ENCODE data around the gene CEP43. TPM values are rescaled to one million over a fixed set of nuclear protein-coding genes. Genes with fewer than 3 reads are reported as not detected.

The CEP43 gene
- total and polyA plus RNA-seq, 10 of the 15 experiments (the other 5 are each of a cell fraction or from before 2014, with no cell fraction given) = 7.7 to 49.9 (median 24.6) TPM

DNA sequence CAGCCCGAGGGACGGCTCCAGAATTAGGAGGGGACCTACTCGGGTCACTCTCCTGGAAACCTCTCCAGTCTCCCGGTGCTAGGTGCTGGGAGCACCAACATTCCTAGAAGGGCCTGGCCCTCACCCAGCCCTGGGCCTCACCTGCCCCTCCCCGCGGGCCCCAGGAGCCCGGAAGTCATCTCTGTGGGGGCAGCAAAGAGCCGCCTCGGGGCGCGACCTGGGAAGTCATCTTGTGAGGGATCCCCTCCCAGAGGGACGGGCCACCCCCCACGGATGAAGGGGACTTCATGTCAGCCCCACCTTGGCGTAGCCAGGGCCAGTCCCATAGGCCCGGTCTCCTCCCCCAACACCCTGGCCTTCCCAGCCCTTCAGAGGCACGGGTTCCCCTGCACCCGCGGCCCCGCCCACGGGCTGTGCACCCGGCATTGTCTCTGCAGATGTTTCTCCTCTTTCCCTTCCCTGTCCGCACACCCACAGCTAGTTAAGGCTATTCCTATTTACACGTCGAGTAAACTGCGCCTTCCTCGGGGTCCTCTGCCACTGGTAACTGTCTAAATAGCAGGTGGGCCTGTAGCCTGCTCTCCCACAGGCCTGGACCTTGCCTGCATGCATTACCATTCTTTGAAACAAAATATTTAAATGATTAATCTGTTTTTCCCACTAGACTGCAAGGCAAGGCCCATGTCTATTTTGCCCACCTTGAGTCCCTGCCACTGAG is 42.0 kb upstream of the CEP43 start (continued):
- TF ChIP-seq, protein P1, sequence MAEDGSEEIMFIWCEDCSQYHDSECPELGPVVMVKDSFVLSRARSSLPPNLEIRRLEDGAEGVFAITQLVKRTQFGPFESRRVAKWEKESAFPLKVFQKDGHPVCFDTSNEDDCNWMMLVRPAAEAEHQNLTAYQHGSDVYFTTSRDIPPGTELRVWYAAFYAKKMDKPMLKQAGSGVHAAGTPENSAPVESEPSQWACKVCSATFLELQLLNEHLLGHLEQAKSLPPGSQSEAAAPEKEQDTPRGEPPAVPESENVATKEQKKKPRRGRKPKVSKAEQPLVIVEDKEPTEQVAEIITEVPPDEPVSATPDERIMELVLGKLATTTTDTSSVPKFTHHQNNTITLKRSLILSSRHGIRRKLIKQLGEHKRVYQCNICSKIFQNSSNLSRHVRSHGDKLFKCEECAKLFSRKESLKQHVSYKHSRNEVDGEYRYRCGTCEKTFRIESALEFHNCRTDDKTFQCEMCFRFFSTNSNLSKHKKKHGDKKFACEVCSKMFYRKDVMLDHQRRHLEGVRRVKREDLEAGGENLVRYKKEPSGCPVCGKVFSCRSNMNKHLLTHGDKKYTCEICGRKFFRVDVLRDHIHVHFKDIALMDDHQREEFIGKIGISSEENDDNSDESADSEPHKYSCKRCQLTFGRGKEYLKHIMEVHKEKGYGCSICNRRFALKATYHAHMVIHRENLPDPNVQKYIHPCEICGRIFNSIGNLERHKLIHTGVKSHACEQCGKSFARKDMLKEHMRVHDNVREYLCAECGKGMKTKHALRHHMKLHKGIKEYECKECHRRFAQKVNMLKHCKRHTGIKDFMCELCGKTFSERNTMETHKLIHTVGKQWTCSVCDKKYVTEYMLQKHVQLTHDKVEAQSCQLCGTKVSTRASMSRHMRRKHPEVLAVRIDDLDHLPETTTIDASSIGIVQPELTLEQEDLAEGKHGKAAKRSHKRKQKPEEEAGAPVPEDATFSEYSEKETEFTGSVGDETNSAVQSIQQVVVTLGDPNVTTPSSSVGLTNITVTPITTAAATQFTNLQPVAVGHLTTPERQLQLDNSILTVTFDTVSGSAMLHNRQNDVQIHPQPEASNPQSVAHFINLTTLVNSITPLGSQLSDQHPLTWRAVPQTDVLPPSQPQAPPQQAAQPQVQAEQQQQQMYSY (CRISPR knock-in tag; IDR thresholded peaks at IDR 0.05) = no peak
- TF ChIP-seq RELA (IDR thresholded peaks at IDR 0.05; ENCODE audit: borderline replicate concordance, partially characterized antibody) (no peak), BACH1 (IDR thresholded peaks at IDR 0.05; ENCODE audit: borderline replicate concordance) (no peak; the same call in 1 of the 2 replicates), POU2F2 (IDR thresholded peaks at IDR 0.05; ENCODE audit: borderline replicate concordance, low read depth, low read length) (no peak), POLR2AphosphoS2 (IDR thresholded peaks at IDR 0.05; ENCODE audit: low read depth, low read length) (peak; percentile 69; the same call in 1 of the 2 replicates), SMARCA5 (IDR thresholded peaks at IDR 0.05) (no peak; the same call in 1 of the 2 replicates), HDAC6 (IDR thresholded peaks at IDR 0.05; ENCODE audit: unreplicated experiment) (no peak), NR2C1 (IDR thresholded peaks at IDR 0.05) (peak; percentile 64), SREBF2 (IDR thresholded peaks at IDR 0.05; ENCODE audit: low read length) (no peak), HCFC1 (IDR thresholded peaks at IDR 0.05; ENCODE audit: low read length) (peak; percentile 24; the same call in 1 of the 2 replicates), CBX5 (IDR thresholded peaks at IDR 0.05; ENCODE audit: low read depth) (0 out of 2 replicates have a peak, but pooled peaks have one; percentile 17), PAX5 (IDR thresholded peaks at IDR 0.05; ENCODE audit: borderline replicate concordance, low read depth, low read length) (no peak; the same call in 1 of the 2 replicates), PML (IDR thresholded peaks at IDR 0.05; ENCODE audit: low read length) (no peak), FOS (IDR thresholded peaks at IDR 0.05; ENCODE audit: borderline replicate concordance, extremely low read depth, insufficient read length) (no peak), CREB1 (IDR thresholded peaks at IDR 0.05; ENCODE audit: low read depth) (0 out of 2 replicates have a peak, but pooled peaks have one; percentile 7), SUZ12 (IDR thresholded peaks at IDR 0.05; ENCODE audit: unreplicated experiment) (no peak), YY1 (IDR thresholded peaks at IDR 0.05; ENCODE audit: low read depth, low read length) (no peak), EGR1 (IDR thresholded peaks at IDR 0.05; ENCODE audit: borderline replicate concordance in 1 of 2, low read depth in 2 of 2, low read length in 2 of 2) (0 out of 3 replicates have a peak, but pooled peaks of 1 of the 2 experiments have one; percentile 46), KDM1A (IDR thresholded peaks at IDR 0.05; ENCODE audit: borderline replicate concordance) (no peak)
- TF ChIP-seq, protein P2, sequence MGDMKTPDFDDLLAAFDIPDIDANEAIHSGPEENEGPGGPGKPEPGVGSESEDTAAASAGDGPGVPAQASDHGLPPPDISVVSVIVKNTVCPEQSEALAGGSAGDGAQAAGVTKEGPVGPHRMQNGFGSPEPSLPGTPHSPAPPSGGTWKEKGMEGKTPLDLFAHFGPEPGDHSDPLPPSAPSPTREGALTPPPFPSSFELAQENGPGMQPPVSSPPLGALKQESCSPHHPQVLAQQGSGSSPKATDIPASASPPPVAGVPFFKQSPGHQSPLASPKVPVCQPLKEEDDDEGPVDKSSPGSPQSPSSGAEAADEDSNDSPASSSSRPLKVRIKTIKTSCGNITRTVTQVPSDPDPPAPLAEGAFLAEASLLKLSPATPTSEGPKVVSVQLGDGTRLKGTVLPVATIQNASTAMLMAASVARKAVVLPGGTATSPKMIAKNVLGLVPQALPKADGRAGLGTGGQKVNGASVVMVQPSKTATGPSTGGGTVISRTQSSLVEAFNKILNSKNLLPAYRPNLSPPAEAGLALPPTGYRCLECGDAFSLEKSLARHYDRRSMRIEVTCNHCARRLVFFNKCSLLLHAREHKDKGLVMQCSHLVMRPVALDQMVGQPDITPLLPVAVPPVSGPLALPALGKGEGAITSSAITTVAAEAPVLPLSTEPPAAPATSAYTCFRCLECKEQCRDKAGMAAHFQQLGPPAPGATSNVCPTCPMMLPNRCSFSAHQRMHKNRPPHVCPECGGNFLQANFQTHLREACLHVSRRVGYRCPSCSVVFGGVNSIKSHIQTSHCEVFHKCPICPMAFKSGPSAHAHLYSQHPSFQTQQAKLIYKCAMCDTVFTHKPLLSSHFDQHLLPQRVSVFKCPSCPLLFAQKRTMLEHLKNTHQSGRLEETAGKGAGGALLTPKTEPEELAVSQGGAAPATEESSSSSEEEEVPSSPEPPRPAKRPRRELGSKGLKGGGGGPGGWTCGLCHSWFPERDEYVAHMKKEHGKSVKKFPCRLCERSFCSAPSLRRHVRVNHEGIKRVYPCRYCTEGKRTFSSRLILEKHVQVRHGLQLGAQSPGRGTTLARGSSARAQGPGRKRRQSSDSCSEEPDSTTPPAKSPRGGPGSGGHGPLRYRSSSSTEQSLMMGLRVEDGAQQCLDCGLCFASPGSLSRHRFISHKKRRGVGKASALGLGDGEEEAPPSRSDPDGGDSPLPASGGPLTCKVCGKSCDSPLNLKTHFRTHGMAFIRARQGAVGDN (IDR thresholded peaks at IDR 0.05) = no peak
- TF ChIP-seq, protein P3, sequence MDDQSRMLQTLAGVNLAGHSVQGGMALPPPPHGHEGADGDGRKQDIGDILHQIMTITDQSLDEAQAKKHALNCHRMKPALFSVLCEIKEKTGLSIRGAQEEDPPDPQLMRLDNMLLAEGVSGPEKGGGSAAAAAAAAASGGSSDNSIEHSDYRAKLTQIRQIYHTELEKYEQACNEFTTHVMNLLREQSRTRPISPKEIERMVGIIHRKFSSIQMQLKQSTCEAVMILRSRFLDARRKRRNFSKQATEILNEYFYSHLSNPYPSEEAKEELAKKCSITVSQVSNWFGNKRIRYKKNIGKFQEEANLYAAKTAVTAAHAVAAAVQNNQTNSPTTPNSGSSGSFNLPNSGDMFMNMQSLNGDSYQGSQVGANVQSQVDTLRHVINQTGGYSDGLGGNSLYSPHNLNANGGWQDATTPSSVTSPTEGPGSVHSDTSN (IDR thresholded peaks at IDR 0.05; ENCODE audit: insufficient replicate concordance, low read depth, low read length) = no peak
